ENCODE data around the gene EYA2.
A peak's percentile ranks its signal among the peaks of the same experiment; 100 is the strongest.

EYA2 gene

GRCh38 chr20:47111576-47111975 is 216.9 kb downstream of the EYA2 start:
- DNase-seq (ENCODE audit: low spot score): no peak

DNA sequence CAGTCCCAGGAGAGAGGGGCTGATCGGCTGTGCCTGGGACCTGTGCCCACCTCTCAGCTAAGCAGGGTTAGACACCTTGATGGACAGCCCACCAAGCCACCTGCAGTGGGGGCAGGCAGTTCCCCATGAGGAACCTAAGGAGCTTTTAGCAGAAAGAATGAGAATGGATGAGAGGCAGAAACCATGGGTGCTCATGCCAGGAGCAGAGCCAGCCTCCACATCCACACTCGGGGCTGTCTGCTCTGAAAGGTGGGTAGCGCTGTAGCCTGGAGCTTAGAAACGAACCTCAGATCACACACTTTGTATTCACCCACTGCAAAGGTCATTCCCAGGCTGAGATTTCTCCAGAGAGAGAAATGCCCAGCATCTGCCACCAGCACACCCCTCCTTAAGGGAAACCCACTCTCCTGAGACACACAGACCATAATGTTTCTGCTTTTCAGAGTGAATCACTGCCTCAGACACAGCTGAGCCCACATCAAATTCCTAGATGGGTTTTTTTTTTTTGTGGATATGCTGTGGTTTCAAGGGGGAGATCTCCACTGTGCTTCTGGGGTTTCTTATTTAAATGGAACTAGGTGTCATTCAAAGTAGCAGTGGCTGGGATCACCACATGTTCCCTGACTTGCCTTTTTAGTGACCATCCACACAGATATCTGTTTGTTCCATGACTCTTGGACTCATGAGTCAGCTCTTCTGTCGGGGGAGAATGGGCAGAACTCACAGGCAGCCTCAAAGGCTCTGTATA is 218.9 kb downstream of the EYA2 start:
- peak; percentile 33 for DNase-seq (ENCODE audit: low spot score)

GRCh38 chr20:47115694-47116093 is 221.1 kb downstream of the EYA2 start:
- DNase-seq (ENCODE audit: low spot score): no peak

- no peak for DNase-seq (ENCODE audit: low spot score)
These were observed 222.7 kb downstream of the EYA2 start for GRCh38 chr20:47117371-47117770.

GRCh38 chr20:47117773-47118172 is 223.1 kb downstream of the EYA2 start:
- DNase-seq (ENCODE audit: low spot score): no peak

GRCh38 chr20:47118206-47118605 is 223.6 kb downstream of the EYA2 start:
- DNase-seq (ENCODE audit: low spot score): no peak

- DNase-seq (ENCODE audit: low spot score): peak; percentile 76
These were observed 224.0 kb downstream of the EYA2 start for GRCh38 chr20:47118641-47119040.

GRCh38 chr20:47120346-47120936 is 225.8 kb downstream of the EYA2 start:
- DNase-seq (ENCODE audit: low spot score): no peak

DNA sequence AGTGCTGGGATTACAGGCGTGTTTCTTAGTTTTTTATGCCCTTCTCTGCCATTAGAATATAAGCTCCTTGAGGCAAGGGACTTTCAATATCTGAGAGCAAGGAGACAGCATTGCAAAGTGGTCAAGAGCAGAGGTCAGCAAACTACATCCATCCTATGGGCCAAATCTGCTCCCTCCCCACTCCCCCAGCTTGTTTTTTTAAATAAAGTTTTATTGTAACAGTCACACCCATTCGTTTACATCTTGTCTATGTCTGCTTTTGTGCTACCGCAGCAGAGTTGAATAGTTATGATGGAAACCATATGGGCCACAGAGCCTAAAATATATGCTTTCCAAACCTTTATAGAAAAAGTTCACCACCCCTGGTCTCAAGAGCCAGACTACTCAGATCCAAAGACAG is 227.9 kb downstream of the EYA2 start:
- no peak for DNase-seq (ENCODE audit: low spot score)

GRCh38 chr20:47124181-47124717 is 229.6 kb downstream of the EYA2 start:
- DNase-seq (ENCODE audit: low spot score): no peak

- no peak for DNase-seq (ENCODE audit: low spot score)
These were observed 230.8 kb downstream of the EYA2 start for GRCh38 chr20:47125508-47125757.

- no peak for DNase-seq (ENCODE audit: low spot score)
These were observed 231.3 kb downstream of the EYA2 start for GRCh38 chr20:47125758-47126591.

DNA sequence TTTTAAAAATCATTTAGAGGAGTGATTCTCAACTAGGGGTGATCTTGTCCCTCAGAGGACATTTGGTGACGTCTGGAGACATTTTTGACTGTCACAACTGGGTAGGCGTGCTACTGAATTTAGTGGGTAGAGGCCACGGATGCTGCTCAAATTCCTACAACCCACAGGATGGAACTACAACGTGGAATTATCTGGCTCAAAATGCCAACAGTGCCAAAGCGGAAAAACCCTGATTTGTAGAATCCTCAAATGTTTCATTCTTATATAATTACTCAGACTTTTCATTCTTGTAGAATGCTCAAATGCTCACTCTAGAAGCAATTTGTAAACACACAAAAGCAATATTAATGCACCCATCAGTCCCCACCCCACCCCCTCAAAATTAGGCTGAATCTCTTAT is 232.1 kb downstream of the EYA2 start:
- no peak for DNase-seq (ENCODE audit: low spot score)

DNA sequence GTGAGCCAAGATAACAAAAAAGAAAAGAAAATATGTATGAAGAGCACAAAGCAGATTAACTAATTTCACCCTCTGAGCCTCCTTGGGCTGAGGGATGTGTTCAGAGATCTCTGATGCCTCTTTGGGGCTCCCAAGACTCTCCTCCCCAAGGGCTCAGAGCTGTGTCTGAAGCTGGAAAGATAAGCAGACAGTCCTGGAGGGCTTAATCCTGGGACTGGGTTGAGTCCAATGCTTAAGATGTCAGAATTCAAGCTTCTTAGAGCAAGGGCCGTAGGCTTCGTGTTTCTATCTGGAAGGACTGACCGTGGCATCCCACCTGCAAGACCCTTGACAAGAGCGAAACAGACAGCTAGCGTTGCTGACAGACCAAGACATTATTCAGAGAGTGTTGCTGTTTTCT is 232.9 kb downstream of the EYA2 start:
- DNase-seq (ENCODE audit: low spot score): no peak

- no peak for DNase-seq (ENCODE audit: low spot score)
These were observed 233.4 kb downstream of the EYA2 start for GRCh38 chr20:47127999-47128398.

GRCh38 chr20:47129306-47129705 is 234.7 kb downstream of the EYA2 start:
- no peak for DNase-seq (ENCODE audit: low spot score)

DNA sequence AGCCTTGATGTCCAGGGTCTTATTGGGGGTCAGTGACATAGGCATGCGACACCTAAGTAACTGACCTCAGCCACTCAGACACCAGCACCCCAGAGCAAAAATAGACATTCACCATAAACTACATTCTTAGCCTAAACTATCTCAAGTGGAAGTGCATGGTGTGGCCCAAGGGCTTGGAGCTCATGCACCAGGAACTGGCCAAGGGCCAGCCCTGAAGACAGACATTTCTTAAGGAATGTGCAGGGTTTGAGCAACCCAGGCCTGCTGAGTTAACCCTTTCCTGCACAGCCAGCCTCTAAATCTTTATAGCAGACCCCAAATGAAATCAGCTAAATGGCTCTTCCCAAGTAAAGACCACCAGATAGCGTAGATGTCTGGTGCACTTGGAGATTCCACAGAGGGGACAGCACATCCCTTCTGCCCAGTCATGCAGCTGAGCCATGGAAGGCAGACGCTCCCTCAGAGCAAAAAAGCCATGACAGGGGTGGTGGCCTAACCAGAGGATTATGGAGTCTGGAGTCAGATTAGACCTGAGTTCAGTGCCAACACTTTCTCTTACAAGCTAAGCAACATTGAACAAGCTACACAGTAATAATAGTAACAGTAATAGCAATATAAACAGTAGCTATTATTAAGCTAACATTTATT is 239.3 kb downstream of the EYA2 start:
- no peak for DNase-seq (ENCODE audit: low spot score)

DNA sequence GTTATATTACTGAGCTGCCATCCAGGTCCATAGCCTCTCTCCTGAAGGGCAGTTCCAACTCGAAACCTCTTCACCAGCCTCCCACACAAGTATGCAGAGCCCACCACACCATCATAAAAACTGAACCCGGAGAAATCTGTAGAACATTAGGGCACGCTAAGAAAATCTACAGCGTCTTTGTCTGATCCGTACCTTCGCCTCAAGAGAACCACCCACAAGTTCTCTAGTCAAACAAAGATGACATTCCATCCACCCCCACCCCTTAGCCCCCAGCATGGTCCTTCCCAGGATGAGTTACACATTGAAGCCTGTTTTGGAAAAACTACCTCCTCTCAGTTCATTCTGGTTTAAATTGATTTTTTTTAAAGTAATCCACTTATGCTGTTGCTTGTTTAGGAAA is 242.1 kb downstream of the EYA2 start:
- no peak for DNase-seq (ENCODE audit: low spot score)

GRCh38 chr20:47137231-47137870 is 242.7 kb downstream of the EYA2 start:
- no peak for DNase-seq (ENCODE audit: low spot score)

- no peak for DNase-seq (ENCODE audit: low spot score)
These were observed 245.4 kb downstream of the EYA2 start for GRCh38 chr20:47139934-47140535.

- no peak for DNase-seq (ENCODE audit: low spot score)
These were observed 246.8 kb downstream of the EYA2 start for GRCh38 chr20:47141350-47141921.

All from COLO829 (cell line).